ENCODE measurements around the gene ARID3A.

- TF ChIP-seq CTCF (IDR thresholded peaks at IDR 0.05) (no peak), POLR2A (IDR thresholded peaks at IDR 0.05) (no peak)
Observed at GRCh38 chr19:934197-934840, 8.5 kb downstream of the ARID3A start.
